A673 (cell line): ENCODE data around the gene CLDN7. TPM values are rescaled to one million over a fixed set of nuclear protein-coding genes. Genes with fewer than 3 reads are reported as not detected.

Source experiments
- BruUV-seq: library from RNA; stranded (reverse); fragments of 400-500 nt; replicated peaks from 2 replicates; lab custom pipeline; 2021; lab: Mats Ljungman, UMichigan
- CTCF ChIA-PET: fragments of 300-600 bp; sonication (Branson Sonifier 250); formaldehyde crosslinking; loops from one replicate; lab custom pipeline; 2022; ENCODE audit warnings: antibody characterized with exemption; lab: Charles Lee
- POLR2A ChIA-PET: fragments of 300-600 bp; sonication (Branson Sonifier 250); formaldehyde crosslinking; loops from one replicate; lab custom pipeline; 2022; ENCODE audit warnings: antibody characterized with exemption; ENCODE audit not compliant: low non-redundant PET; lab: Charles Lee
- DNase-seq: peaks from one replicate; pipeline ENCODE4 v3.0.0-alpha.2; 2015; ENCODE audit warnings: low spot score
- H3K27ac ChIP-seq: fragments of 200-600 bp; sonication (generic); 2 replicates; pipeline ENCODE4 v1.5.1; 2016; ENCODE audit warnings: mixed run types, low read depth, mild to moderate bottlenecking, mixed read lengths, antibody characterized with exemption, low read length; ENCODE audit not compliant: poor library complexity, severe bottlenecking
- H3K27me3 ChIP-seq: fragments of 200-600 bp; sonication (generic); replicated peaks from 2 replicates; pipeline ENCODE4 v1.6.1; 2017; ENCODE audit warnings: mixed run types, low read depth, mild to moderate bottlenecking, mixed read lengths, antibody characterized with exemption, low read length; ENCODE audit not compliant: insufficient read depth, poor library complexity
- H3K36me3 ChIP-seq: fragments of 200-600 bp; sonication (generic); 2 replicates; pipeline ENCODE4 v1.6.1; 2016; ENCODE audit warnings: mixed run types, mild to moderate bottlenecking, mixed read lengths, antibody characterized with exemption, low read length; ENCODE audit not compliant: insufficient read depth, poor library complexity, severe bottlenecking
- H3K4me1 ChIP-seq: fragments of 200-600 bp; sonication (generic); 2 replicates; pipeline ENCODE4 v1.6.1; 2017; ENCODE audit warnings: mixed run types, mild to moderate bottlenecking, mixed read lengths, antibody characterized with exemption, low read length; ENCODE audit not compliant: insufficient read depth, poor library complexity, severe bottlenecking
- H3K4me3 ChIP-seq: fragments of 200-600 bp; sonication (generic); 2 replicates; pipeline ENCODE4 v1.5.1; 2016; ENCODE audit warnings: low read depth, mixed run types, mild to moderate bottlenecking, mixed read lengths, low read length; ENCODE audit not compliant: poor library complexity, severe bottlenecking
- H3K9me3 ChIP-seq: fragments of 200-600 bp; sonication (generic); 2 replicates; pipeline ENCODE4 v1.6.1; 2016; ENCODE audit warnings: mixed run types, low read depth, mild to moderate bottlenecking, mixed read lengths, antibody characterized with exemption, low read length; ENCODE audit not compliant: poor library complexity, severe bottlenecking
- CTCF ChIP-seq: fragments of 300-800, 200-600 bp; sonication (generic); conservative IDR thresholded peaks from 2 replicates; pipeline ENCODE4 v1.5.1; 2017; ENCODE audit warnings: low read depth, mild to moderate bottlenecking, antibody characterized with exemption, low read length, moderate library complexity, mixed read lengths
- EZH2 ChIP-seq: fragments of 200-600 bp; sonication (generic); IDR thresholded peaks from 2 replicates; pipeline ENCODE4 v1.6.1; 2017; ENCODE audit warnings: borderline replicate concordance, low read depth, mild to moderate bottlenecking, mixed read lengths, antibody characterized with exemption, low read length; ENCODE audit not compliant: poor library complexity, severe bottlenecking
- intact Hi-C: fragments of 100-400 bp; cut with micrococcal nuclease; formaldehyde crosslinking; loops from one replicate; pipeline ENCODE4 v1.10.0; 2022; ENCODE audit not compliant: unreplicated experiment
- total RNA-seq: library from RNA; stranded (reverse); gene quantifications from 2 replicates; pipeline ENCODE4 v1.2.3, GENCODE V29; 2021

CLDN7 gene
- total RNA-seq, 1 experiment from 2014 or later: not detected

GRCh38 chr17:7258731-7259554 is 3.3 kb downstream of the CLDN7 start:
- H3K9me3 ChIP-seq: no peaks in the 10 kb centered on the region
- TF ChIP-seq EZH2: no peak
- no peak for TF ChIP-seq CTCF
- no peaks in the 10 kb centered on the region for H3K27me3 ChIP-seq
- POLR2A ChIA-PET: interaction anchor here (0.6 kb wide), 2 partner anchors 229 to 442 kb away, joined by 4 to 8 read pairs; no protein-coding TSS in a partner anchor
- BruUV-seq: no TSS peak
- DNase-seq: peak; percentile 73
- H3K4me3 ChIP-seq: no peak overlapping the region
- H3K4me1 ChIP-seq: peaks cover 16% of the 10 kb centered on the region
- peaks cover 26% of the 10 kb centered on the region for H3K36me3 ChIP-seq
- intact Hi-C loops: no loop called here
- CTCF ChIA-PET: interaction anchor here (0.6 kb wide), 1 partner anchor 101 kb away, joined by 8 read pairs; no protein-coding TSS in a partner anchor
- H3K27ac ChIP-seq: peak overlapping the region; percentile 65

- no peak overlapping the region for H3K4me3 ChIP-seq
- TF ChIP-seq EZH2 (no peak), CTCF (no peak)
- H3K4me1 ChIP-seq: peaks cover 15% of the 10 kb centered on the region
- DNase-seq: no peak
- ChIA-PET CTCF (interaction anchor here (0.6 kb wide), 1 partner anchor 100 kb away, joined by 3 read pairs; no protein-coding TSS in a partner anchor), POLR2A (no interaction called here)
- no TSS peak for BruUV-seq
- no peaks in the 10 kb centered on the region for H3K9me3 ChIP-seq
- H3K36me3 ChIP-seq: peaks cover 26% of the 10 kb centered on the region
- H3K27ac ChIP-seq: no peak overlapping the region
- intact Hi-C loops: no loop called here
- no peaks in the 10 kb centered on the region for H3K27me3 ChIP-seq
Observed at GRCh38 chr17:7256766-7257456, 5.4 kb downstream of the CLDN7 start.

GRCh38 chr17:7254511-7254910 is 7.8 kb downstream of the CLDN7 start:
- Histone ChIP-seq H3K27me3 (no peaks in the 10 kb centered on the region), H3K9me3 (no peaks in the 10 kb centered on the region), H3K27ac (no peak overlapping the region), H3K4me1 (peaks cover 21% of the 10 kb centered on the region), H3K4me3 (no peak overlapping the region), H3K36me3 (peaks cover 26% of the 10 kb centered on the region)
- DNase-seq: no peak
- TF ChIP-seq EZH2 (no peak), CTCF (no peak)
- intact Hi-C loops: loop anchor here (5.0 kb wide), 1 partner anchor 53 kb away; the partner anchor contains the start of gene EIF5A
- no TSS peak for BruUV-seq
- ChIA-PET CTCF (no interaction called here), POLR2A (no interaction called here)
